GM21723 (cell line): ENCODE results near the gene SRPX.

Experiments
- ATAC-seq: cut with Tn5 transposase; IDR thresholded peaks from one replicate; pipeline ENCODE4 v1.9.1; 2021; ENCODE audit warnings: mild to moderate bottlenecking, moderate library complexity; ENCODE audit not compliant: unreplicated experiment

SRPX gene

GRCh38 chrX:38211891-38212635 is 8.6 kb downstream of the SRPX start:
- no peak for ATAC-seq

GRCh38 chrX:38206542-38206941 is 14.1 kb downstream of the SRPX start:
- no peak for ATAC-seq

- no peak for ATAC-seq
Observed at GRCh38 chrX:38206036-38206435, 14.6 kb downstream of the SRPX start.

DNA sequence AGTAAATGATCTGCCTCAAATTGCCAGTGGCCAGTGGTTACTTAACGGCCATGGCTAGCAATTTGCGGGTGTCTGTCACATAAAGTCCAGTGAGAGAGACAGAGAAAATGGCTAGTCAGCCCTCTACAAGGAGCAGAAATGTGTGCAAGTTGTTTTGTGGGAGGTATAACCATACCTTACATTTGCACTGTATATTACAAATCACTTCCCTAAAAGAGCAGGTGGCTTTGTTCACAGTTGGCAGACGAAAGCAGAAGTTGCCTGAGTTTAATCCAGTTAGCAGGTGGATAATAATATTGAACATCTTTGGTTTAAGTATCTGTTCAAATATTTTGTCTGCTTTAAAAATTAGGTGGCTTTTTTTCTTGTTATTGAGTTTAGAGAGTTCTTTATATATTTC is 15.6 kb downstream of the SRPX start:
- peak; percentile 77 for ATAC-seq

DNA sequence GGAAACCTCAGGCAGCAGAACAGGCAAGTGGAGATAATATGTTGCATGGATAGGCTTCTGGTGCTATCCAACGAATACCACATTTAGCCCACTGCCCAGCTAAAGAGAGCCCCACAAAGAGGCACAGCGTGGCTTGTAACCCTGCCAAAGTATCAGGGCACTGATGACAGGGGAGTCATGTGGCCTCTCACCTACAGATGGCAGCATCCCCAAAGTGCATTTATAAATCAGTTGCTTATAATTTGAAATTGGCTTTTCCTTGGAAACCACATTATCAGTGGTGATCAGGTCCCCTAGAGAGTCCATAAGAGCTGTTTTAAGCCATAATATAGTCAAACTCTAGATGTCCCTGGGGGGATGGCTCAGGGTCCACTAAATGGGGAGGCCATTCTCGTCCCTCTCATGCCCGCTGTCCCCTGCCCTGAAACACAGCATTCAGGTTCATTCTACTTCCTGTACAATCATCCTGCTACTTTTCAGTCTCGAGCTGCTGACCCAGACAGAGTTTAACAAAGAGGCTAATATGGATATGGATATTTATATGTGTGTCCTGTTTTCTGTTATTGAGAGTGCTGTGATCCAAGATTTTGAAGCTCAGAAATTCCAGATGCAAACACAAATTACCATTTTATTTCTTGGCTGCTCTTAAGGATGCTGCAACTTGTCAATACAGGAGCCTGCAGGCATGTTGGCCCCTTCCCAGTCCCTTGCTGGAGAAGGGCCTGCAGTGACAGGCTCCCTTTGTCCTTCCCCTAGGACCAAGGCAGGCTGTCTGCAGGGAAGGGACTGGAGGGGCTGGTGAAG is 28.5 kb downstream of the SRPX start:
- no peak for ATAC-seq

DNA sequence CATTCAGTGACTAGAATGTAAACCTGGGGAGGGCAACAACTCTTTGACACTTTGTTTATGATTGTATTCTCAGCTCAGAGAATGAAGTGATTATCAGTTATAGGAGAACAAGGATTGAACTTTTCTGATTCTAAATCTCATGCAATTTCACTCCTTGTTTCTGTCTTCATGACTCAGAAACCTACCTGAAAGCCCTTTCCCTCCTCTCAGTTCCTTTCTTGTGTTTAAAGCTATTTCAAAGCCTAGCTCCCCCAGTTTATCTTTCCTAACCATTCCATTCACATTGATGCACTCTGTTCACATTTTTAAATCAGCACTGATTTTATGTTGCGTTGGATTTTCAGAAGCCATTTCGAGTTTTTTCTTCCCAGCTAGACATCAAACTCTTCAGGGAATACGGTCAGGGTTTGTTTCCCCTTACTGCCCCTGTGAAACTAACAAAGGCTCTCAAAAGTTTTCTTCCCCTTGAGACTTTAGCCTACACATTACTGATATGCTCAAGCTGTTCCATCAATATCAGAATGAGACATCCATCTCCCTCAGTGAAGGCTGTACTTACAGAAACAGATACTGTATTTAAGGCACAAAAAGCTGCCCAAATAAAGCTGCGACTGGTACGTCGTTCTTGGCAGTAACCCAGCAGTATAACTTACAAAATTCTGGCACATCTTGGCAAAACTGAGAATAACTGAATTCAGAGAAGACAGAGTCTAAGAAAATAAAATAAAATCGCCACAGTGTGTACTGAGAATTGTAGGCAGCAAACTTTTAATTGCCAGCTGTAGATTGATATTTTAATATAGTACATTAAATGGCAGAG is 31.0 kb downstream of the SRPX start:
- ATAC-seq = no peak

GRCh38 chrX:38183596-38183995 is 37.1 kb downstream of the SRPX start:
- no peak for ATAC-seq

- no peak for ATAC-seq
Observed at GRCh38 chrX:38181357-38181756, 39.3 kb downstream of the SRPX start.

- no peak for ATAC-seq
Observed at GRCh38 chrX:38178396-38178795, 42.3 kb downstream of the SRPX start.

DNA sequence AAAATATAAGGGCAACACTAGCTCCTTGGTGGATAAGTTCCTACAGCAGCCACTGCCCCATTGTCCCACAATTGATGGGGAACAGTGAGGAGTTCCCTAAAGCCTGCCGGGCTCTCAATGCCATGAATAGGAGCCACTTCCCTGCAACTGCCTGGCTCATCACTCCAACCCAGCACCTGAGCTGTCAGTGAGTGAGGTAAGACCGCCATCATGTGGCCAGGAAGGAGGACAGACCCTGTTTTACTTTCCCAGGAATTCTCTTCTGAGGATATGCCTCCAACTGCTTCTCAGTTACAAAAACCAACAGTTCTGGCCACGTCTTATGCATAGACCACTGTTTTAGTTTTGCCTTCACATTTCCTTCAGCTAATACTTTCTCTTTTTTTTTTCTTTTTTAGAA is 45.5 kb downstream of the SRPX start:
- ATAC-seq = no peak

GRCh38 chrX:38172596-38172995 is 48.1 kb downstream of the SRPX start:
- ATAC-seq = no peak

GRCh38 chrX:38170556-38170955 is 50.1 kb downstream of the SRPX start:
- ATAC-seq = no peak

DNA sequence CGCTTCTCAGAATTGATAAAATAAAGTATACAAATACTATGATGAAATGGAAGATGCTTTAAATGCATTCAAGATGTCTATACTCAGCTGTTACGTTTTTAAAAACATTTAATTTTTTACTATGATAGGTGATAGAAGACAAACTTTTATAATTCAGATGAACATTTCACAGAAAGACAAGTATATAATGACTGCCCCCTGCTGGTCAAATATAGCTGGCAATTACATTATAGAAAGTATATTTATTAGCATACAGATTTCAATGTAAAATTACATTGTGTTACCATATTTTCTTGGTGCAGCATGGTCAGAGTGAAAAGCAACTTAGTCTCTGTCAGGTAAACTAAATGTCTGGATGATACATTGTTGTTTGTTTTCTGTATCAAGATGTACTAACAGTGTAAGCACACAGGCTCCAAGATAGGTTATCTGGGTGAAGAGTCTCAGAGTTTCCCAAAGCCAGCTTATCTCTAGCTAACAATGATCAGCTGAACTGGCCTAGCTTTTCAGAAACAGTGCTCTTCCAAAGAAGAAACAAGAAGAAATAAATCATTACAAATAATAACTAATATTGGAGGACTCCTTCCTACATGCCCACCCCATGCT is 54.1 kb downstream of the SRPX start:
- ATAC-seq = no peak

DNA sequence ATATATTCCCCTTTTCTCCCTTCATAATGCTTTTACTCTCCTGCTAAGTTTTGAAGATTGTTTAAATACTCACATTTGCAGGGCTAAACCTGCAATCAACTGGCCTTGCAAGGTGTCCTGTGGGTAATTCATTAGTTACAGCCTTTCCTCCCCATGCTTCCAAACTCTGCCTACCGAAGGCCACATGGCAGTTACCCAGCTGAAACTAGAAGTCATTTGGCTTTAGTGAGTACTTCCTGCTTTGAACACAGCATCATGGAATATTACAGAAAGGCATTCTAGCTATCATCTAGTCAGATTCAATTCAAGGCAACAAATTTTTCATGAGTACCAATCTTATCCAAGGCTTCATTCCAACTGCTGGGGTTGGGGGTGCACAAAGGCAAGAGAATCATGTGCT is 55.6 kb downstream of the SRPX start:
- ATAC-seq = no peak

GRCh38 chrX:38163193-38163592 is 57.5 kb downstream of the SRPX start:
- no peak for ATAC-seq

DNA sequence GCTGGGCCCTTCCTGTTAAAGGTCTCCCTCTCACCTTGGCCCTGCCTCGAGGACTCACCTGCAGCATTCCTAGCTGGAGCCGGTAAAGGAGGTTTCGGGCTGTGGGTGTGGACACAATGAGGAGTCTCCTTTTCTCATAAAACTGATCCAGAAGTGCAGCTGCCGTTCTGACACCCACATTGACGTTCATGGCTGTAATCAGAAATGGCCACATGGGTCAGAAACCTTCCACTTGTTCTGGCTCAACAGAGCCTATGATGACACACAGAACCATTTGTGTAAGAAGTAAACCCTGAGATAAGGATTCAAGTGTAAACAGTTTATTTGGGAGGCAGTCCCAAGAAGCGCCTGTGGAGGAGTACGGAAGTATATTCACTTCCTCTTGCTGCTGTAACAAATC is 63.8 kb downstream of the SRPX start:
- ATAC-seq = no peak

DNA sequence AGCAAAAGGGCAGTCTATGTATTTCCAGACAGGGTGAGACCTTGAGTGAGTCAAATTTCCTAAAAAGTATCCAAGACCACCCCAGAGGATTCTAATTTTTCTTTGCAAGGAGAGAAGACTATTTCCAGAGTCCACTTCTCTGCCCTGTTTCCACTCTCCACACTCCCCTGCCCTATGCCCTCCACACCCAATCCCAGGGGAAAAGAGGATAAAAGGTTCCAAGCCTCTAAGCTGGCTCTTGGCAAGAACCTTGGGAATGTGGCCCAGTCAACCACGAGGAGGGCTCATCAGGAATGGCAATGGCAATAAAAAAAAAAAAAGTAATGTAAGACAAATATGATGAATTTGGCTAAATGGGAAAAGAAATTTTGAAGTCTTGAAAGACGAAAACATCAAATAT is 65.9 kb downstream of the SRPX start:
- ATAC-seq = no peak

- no peak for ATAC-seq
Observed at GRCh38 chrX:38154340-38154739, 66.3 kb downstream of the SRPX start.

DNA sequence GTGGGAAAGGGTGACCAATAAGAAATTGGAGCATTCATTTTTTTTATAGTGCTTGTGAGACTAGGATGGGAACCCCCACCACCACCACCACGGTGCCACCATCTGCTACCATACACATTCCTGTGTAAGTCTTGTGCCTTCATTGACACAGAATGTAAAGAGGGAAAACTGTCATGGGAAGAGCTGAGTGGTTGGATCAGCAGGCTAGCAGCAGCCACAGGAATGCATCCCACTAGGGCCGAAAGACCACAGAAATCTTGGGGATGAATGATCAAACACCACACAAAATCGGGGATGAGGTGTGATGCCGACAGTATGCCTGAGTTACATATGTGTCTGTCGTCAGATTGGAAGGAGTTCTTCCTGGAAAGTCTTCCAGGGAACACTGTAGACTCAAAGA is 69.2 kb downstream of the SRPX start:
- ATAC-seq = no peak

DNA sequence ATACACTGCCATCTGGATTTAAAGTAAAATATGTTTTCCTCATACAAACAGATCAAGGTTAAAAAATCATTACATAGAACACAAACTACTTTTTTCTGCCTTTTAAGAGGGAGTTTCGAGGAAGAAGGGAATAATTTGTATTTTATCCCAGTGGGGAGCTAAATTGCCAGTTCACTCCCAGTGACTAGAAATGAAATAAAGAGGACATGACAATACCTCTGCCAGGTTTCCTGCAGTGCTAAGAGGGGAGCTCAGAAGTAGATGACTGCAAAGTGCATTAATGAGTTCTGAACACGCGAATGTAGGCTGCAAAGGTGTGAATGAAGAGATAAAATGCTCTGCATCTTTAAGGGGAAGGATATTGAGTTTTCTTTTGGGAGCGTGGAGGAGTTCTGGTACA is 69.7 kb downstream of the SRPX start:
- ATAC-seq = no peak

DNA sequence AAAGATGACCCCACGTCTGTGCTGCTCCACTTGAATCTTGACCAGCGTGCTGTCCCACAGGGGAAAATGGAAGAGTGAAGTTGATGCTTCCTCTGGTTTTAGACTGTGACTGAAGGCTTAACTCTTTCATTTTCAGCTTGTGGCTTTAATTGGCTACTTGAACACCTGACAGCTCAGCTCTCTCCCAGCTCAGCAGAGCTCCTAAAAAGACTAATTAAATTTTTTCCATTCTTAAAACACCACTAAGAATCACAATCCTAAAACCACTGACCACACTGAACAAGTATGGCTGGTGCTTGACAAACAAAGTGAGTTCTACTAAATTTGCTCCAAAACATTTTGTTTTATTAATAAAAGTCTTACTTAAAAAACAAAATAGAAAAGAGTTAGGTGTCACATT is 71.7 kb downstream of the SRPX start:
- ATAC-seq = no peak
